HL-60/S4 treated with phorbol 12-myristate 13-acetate at 8.2 ng/mL for 4 days and 3 days (cell line): Measurements from ENCODE around the gene TNKS2.

Experiments used
- in situ Hi-C: fragments of 300-500 bp; cut with MboI; formaldehyde crosslinking; loops from 2 replicates; pipeline ENCODE4 v1.15.0; 2022; ENCODE audit warnings: low sequenced_read_pairs

The TNKS2 gene

DNA sequence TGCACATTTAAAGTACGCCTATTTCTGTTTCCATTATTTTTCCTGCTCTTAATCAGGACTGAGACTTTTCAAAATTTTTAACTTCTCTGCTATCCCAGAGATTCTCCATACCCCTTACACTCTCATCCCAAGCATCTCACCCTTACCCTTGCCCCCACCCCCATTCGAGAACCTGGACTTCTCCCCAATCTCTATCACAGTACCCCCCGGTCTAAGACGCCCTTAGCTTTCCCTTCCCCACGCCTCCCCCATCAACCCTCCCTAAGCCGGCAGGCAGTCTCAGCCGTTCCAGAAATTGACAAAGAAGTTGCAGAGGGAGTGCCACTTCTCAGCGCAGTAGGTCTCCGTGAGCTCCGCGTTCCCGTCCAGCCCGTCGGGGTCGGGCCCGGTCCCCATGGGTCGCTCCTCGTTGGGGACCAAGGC is 109.7 kb downstream of the TNKS2 start:
- in situ Hi-C loops, result loop anchor here (25.0 kb wide), 1 partner anchor 521 kb away; no protein-coding TSS in a partner anchor

DNA sequence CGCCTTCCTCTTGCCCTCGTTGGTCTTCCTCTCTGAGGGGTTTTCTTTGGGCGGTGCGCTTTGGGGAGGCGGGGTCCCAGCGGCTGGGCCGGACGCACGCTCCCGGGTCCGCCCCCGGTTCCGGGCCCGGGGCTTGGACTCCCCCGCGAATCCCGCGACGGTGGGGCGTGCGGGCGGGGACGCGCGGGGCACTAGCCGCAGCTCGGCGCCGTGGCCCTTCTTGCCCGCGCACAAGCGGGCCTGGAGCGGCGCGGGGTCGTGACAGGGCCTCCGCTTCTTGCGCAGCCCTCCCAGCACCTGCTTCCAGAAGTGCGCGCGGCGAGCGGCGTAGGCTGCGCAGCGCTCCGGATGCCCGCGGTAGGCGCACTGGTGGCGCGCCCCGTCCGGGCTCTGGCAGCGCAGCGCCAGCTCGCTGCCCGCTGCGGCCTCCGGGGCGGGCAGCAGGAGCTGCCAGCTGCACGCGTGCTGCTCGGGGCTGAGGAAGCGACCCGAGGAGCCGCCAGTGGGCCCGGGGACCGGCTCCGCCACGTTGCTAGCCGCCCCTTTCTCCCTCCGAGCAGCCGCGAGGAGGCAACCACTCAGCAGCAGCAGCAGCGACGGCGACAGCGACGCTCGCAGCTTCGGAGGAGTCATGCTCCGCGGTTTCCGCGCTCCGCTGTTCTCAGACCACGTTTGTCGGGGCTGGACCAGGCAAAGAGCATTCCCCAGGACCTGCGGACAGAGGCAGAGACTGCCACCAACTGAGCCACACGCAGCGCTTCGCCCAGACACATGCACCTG is 110.3 kb downstream of the TNKS2 start:
- in situ Hi-C loops, result loop anchor here (25.0 kb wide), 1 partner anchor 521 kb away; no protein-coding TSS in a partner anchor

DNA sequence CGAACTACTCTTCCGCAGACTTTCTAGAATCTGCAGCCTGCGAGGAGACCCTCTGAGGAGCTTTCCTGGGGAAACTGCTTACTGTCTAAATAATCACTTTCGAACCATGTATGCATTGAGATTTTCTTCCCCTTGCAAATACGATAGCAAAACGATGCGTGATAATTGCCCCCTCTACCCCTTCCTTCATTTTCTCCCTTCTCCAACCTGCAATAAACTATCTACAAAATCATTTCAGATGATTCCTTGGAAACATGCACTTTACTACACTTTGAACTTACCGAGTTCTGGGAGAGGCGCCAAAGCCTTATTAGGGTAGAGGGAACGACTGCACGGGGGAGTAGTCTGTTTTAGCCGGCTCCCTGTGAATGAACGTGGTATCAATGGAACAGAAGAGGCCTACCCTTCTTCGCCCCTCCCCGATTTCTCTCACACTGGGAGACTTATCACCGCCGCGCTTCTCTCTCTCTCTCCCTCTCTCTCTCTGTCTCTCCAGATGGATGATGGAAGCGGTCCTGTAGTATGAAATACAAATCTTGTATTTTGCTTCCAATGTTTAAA is 111.0 kb downstream of the TNKS2 start, which contains the start of gene FGFBP3:
FGFBP3 (minus strand) TSS at position 370 of the 561 bp plus-strand sequence. CDS start 517 bp downstream, outside the sequence.
- in situ Hi-C loops, result loop anchor here (25.0 kb wide), 1 partner anchor 522 kb away; no protein-coding TSS in a partner anchor

DNA sequence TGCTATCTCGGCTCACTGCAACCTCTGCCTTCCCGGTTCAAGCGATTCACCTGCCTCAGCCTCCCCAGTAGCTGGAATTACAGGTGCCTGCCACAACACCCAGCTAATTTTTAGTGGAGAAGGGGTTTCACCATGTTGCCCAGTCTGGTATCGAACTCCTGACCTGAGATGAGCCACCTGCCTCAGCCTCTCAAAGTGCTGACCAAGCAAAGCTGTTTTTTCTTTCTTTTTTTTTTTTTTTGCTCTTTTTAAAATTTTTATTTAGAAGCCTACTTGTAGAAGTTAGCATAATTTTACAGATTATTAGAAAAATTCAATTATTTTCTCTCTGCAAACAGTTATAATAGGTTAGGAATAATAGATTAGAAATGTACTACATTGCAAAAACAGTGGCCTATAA is 112.2 kb downstream of the TNKS2 start:
- in situ Hi-C loops, result loop anchor here (25.0 kb wide), 1 partner anchor 523 kb away; no protein-coding TSS in a partner anchor
